H1 (cell line): ENCODE data around the gene LEMD1. TPM values are rescaled to one million over a fixed set of nuclear protein-coding genes. Genes with fewer than 3 reads are reported as not detected.

Experiments used
- BRCA1 ChIP-seq: IDR thresholded peaks from 2 replicates; pipeline ENCODE4 v1.6.1; 2012; ENCODE audit warnings: low read depth, low read length, improper control_type of control experiment
- SIRT6 ChIP-seq: IDR thresholded peaks from one replicate; pipeline ENCODE4 v1.7.1; 2012; ENCODE audit warnings: low read length, inconsistent platforms
- SRF ChIP-seq: IDR thresholded peaks from 2 replicates; pipeline ENCODE4 v1.6.1; 2011; ENCODE audit warnings: mild to moderate bottlenecking, low read depth, low read length, moderate library complexity
- polyA plus RNA-seq, 7 experiments: library from polyadenylated mRNA; depleted of rRNA in 3 of 7; stranded (reverse) in 5 of 7; unstranded in 2 of 7; fragments of >200 nt in 5 of 7; fragments of 200-250 nt in 2 of 7; gene quantifications; 1 replicate in 5 of 7; 2 replicates in 1 of 7; 4 replicates in 1 of 7; pipeline versions ENCODE4 v1.2.1 to v1.2.3, GENCODE V29; 2011 to 2013; ENCODE audit warnings: missing spikeins in 2 of 7, mixed read lengths in 2 of 7
- total RNA-seq: library from RNA; stranded (reverse); fragmentation: NEBNext Ultra II Directional; extraction: Animal tissue kit (Norgen Biotek cat#: 25700); gene quantifications from 2 replicates; pipeline ENCODE4 v1.2.1, GENCODE V29; 2021

Gene LEMD1
- total and polyA plus RNA-seq, 2 of the 8 experiments (the other 6 are each of a cell fraction or from before 2014, with no cell fraction given): 10.0 to 10.5 TPM

GRCh38 chr1:205453466-205453865 lies 31.6 kb upstream of the LEMD1 start (continued):
- TF ChIP-seq SRF: no peak
- no peak for TF ChIP-seq BRCA1
- no peak for TF ChIP-seq SIRT6
